Neutrophil (primary cell): Measurements from ENCODE around the gene LRIT2.

Experiments
- H3K27ac ChIP-seq: fragments of 200-600 bp; sonication (generic); 2 replicates; pipeline ENCODE4 v1.5.1; 2016; ENCODE audit warnings: mild to moderate bottlenecking, moderate library complexity
- H3K27me3 ChIP-seq: fragments of 200-600 bp; sonication (generic); 2 replicates; pipeline ENCODE4 v1.6.0; 2016; ENCODE audit warnings: mild to moderate bottlenecking
- H3K36me3 ChIP-seq: fragments of 200-600 bp; sonication (generic); 2 replicates; pipeline ENCODE4 v1.5.1; 2017
- H3K4me1 ChIP-seq, 2 experiments: fragments of 200-600 bp in 1 of 2; sonication (generic) in 1 of 2; 1 replicate in 1 of 2; 2 replicates in 1 of 2; pipeline versions ENCODE4 v1.5.1 to v1.6.1; 2013 to 2016; ENCODE audit warnings: low read depth in 1 of 2, low read length in 1 of 2, mild to moderate bottlenecking in 1 of 2, moderate library complexity in 1 of 2; ENCODE audit not compliant: control insufficient read depth in 1 of 2, insufficient read depth in 1 of 2
- H3K4me3 ChIP-seq, 2 experiments: fragments of 200-600 bp in 1 of 2; sonication (generic) in 1 of 2; 1 replicate in 1 of 2; 2 replicates in 1 of 2; pipeline ENCODE4 v1.5.1; 2013 to 2016; ENCODE audit warnings: low read depth in 1 of 2, low read length in 1 of 2, mild to moderate bottlenecking in 1 of 2, moderate library complexity in 1 of 2
- H3K9me3 ChIP-seq: fragments of 200-600 bp; sonication (generic); 2 replicates; pipeline ENCODE4 v1.5.1; 2016
- TF ChIP-seq, protein P1 (sequence below): fragments of 200-600 bp; sonication (generic); IDR thresholded peaks from 2 replicates; pipeline ENCODE4 v1.5.1; 2016; ENCODE audit warnings: antibody characterized with exemption

The LRIT2 gene

GRCh38 chr10:84179059-84179710, 46.2 kb downstream of the LRIT2 start:
- H3K27me3 ChIP-seq, result no peaks in the 10 kb centered on the region
- H3K4me1 ChIP-seq, result no peaks in the 10 kb centered on the region
- no peak overlapping the region for H3K4me3 ChIP-seq
- H3K27ac ChIP-seq, result no peak overlapping the region
- no peaks in the 10 kb centered on the region for H3K36me3 ChIP-seq
- H3K9me3 ChIP-seq, result no peaks in the 10 kb centered on the region
- TF ChIP-seq, protein P1, sequence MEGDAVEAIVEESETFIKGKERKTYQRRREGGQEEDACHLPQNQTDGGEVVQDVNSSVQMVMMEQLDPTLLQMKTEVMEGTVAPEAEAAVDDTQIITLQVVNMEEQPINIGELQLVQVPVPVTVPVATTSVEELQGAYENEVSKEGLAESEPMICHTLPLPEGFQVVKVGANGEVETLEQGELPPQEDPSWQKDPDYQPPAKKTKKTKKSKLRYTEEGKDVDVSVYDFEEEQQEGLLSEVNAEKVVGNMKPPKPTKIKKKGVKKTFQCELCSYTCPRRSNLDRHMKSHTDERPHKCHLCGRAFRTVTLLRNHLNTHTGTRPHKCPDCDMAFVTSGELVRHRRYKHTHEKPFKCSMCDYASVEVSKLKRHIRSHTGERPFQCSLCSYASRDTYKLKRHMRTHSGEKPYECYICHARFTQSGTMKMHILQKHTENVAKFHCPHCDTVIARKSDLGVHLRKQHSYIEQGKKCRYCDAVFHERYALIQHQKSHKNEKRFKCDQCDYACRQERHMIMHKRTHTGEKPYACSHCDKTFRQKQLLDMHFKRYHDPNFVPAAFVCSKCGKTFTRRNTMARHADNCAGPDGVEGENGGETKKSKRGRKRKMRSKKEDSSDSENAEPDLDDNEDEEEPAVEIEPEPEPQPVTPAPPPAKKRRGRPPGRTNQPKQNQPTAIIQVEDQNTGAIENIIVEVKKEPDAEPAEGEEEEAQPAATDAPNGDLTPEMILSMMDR, result no peak

DNA sequence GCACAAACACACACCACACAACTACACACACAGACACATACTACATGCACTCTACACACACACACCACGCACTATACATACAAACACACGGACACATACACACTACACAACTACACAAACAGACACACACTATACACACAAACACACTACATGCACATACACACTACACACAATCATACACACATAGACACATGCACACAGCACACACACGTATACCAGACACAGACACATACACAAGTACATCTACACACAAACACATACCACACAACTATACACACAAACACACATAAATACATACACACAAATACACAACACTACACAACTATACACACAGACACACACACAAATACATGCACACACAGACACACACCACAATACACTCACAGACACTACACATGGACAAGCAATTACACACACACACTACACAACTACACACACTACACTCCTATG, 47.2 kb downstream of the LRIT2 start:
- Histone ChIP-seq H3K4me1 (no peaks in the 10 kb centered on the region), H3K4me3 (no peak overlapping the region), H3K9me3 (no peaks in the 10 kb centered on the region), H3K36me3 (no peaks in the 10 kb centered on the region), H3K27ac (no peak overlapping the region), H3K27me3 (no peaks in the 10 kb centered on the region)
- TF ChIP-seq, protein P1, result no peak

- H3K4me1 ChIP-seq, result no peaks in the 10 kb centered on the region
- no peaks in the 10 kb centered on the region for H3K36me3 ChIP-seq
- no peaks in the 10 kb centered on the region for H3K9me3 ChIP-seq
- no peaks in the 10 kb centered on the region for H3K27me3 ChIP-seq
- TF ChIP-seq, protein P1, result no peak
- H3K27ac ChIP-seq, result no peak overlapping the region
- no peak overlapping the region for H3K4me3 ChIP-seq
These were observed 47.7 kb downstream of the LRIT2 start for GRCh38 chr10:84177541-84178141.

DNA sequence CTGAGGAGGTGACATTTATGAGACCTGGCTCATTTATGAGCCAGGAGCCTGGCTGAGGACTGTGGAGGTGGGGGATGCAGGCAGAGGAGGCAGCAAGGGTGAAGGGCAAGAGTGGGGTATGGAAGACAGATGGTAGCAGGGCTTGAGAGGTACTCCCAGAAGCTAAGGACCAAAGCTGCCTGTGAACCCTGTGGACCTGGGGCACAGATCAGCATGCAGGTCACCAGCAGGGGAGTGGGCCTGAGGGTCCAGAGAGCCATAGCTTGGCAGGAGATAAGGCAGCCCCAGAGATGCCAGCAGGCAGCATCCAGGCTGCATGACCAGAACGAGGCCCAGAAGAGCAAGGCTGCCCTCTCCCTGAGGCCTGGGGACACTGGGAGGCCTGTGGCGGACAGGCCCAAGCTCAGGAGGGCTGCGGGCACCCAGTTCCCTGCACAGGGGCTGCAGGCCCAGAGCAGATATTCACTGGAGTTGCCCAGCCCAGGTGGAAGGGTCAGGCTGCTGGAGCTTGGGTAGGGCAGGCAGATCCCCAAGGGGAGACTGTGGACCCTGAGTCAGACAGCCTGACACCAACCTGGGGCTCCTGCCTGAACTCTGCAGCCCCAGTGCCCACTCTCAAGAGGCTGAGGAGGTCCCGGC, 48.4 kb downstream of the LRIT2 start:
- TF ChIP-seq, protein P1, result no peak
- H3K9me3 ChIP-seq, result no peaks in the 10 kb centered on the region
- no peaks in the 10 kb centered on the region for H3K36me3 ChIP-seq
- no peak overlapping the region for H3K27ac ChIP-seq
- no peaks in the 10 kb centered on the region for H3K27me3 ChIP-seq
- no peak overlapping the region for H3K4me3 ChIP-seq
- no peaks in the 10 kb centered on the region for H3K4me1 ChIP-seq

DNA sequence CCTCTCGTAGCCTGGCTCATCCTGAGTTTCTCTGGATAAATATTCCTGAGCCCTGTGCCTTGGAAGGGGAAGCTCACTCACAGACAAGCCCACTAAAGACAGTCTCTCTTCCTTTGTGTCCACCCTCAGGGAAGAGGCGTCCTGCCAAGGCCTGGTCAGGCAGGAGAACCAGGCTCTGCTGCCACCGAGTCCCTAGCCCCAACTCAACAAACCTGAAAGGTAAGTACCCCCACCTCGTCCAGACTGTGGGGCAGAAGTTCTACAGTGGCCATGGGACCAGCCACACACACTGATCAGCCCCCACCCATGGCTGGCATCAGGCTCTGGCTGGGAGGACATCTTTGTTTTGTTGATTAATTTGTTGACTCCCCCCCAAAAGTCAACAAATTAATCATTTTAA, 49.0 kb downstream of the LRIT2 start:
- TF ChIP-seq, protein P1, result no peak
- Histone ChIP-seq H3K4me1 (no peaks in the 10 kb centered on the region), H3K9me3 (no peaks in the 10 kb centered on the region), H3K27me3 (no peaks in the 10 kb centered on the region), H3K4me3 (no peak overlapping the region), H3K27ac (no peak overlapping the region), H3K36me3 (no peaks in the 10 kb centered on the region)
